Right forelimb (tissue), 1 donor: ENCODE data around the gene GEMIN7.

Experiments used
- DNase-seq: peaks from one replicate; pipeline ENCODE4 v3.0.0-alpha.2; 2018

The GEMIN7 gene, protein sequence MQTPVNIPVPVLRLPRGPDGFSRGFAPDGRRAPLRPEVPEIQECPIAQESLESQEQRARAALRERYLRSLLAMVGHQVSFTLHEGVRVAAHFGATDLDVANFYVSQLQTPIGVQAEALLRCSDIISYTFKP

GRCh38 chr19:45079063-45079910 is at the start of gene GEMIN7:
Gene GEMIN7, plus strand, starts transcription at chr19:45079260. Its CDS starts 10,855 bp downstream, at chr19:45090115.
- DNase-seq, result peak; percentile 88

GRCh38 chr19:45030825-45031224 is 48.2 kb upstream of the GEMIN7 start:
- no peak for DNase-seq

DNA sequence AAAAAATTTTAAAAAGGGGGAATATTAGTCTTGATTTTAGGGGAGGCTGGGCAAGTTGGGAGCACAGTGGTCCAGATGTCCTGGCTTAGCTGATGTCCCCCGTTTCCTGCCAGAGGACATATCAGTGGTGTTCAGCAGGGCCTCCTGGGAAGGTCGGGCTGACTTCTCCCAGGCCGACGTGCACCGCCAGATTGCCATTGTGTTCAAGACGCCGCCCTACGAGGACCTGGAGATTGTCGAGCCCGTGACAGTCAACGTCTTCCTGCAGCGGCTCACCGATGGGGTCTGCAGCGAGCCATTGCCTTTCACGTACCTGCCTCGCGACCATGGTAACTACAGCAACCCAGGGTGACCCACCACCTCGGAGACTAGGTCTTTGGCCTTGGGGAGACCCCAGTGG is 46.6 kb upstream of the GEMIN7 start:
- no peak for DNase-seq

DNA sequence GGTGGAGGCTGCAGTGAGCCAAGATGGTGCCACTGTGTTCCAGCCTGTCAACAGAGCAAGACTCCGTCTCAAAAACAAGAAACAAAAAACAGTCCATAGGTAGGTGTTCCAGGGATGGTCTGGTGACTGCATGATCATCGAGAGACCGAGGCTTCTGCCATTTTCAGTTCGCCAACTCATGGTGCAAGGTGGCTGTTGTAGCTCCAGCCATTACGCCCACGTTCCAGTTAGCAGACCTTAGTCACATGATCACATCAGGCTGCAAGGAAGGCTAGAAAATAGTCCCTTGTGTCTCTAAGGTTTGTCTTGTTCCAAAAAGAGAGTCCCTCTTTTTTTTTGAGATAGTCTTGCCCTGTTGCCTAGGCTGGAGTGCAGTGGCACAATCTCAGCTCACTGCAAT is 43.3 kb upstream of the GEMIN7 start:
- DNase-seq, result no peak

- DNase-seq, result no peak
These were observed 41.5 kb upstream of the GEMIN7 start for GRCh38 chr19:45037393-45038169.

DNA sequence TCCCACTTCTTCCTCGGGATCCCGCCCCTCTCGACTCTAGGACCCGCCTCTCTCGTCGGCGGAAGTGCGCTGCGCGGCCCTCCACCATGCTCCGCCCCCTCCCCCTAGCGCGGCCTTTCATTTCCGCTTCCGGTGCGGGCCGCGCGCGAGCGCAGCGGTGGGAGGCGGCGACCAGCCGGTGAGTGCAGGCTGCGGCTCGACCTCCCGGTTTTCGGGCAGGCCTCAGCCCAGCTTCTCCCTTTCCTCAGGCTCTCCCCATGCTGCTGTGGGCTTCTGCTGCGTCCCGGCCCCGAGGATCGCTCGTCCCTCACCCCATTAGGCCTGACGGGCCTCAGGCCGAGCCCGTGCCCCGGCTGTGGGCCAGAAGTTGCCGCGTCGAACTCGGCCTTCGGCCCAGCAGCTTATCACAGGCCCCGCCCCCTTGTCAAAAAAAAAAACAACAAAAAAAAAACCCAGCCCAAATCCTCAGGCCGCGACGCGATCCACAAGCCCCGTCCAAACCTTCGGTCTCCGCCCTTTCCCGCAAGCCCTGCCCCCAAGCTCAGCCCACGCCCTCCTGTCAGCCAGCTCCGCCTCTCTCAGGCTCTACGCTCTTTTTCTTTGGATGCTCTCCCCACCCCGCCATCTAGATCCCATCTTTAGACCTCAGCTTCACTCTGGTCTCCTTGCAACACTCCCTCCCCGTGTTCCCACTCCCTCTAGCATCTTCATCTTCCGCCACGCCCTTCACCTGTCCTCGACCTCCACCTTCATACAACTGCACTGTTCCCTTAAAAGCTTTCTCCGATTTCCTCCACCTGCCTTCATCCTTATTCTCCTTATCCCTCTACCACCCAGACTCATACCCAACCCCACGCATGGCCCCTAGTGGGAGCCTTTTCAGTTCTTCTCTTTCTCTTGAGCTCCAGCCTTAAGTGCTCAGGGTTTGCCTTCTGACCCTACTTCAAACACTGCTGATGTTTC is 39.8 kb upstream of the GEMIN7 start, which contains the start of gene CLASRP:
Gene CLASRP (plus strand): TSS at position 115 of the 963 bp plus-strand sequence. CDS start 1,168 bp downstream, outside the sequence.
- peak; percentile 94 for DNase-seq

- DNase-seq, result no peak
These were observed 38.8 kb upstream of the GEMIN7 start for GRCh38 chr19:45040059-45040771.

GRCh38 chr19:45041125-45041524 is 37.9 kb upstream of the GEMIN7 start:
- DNase-seq, result no peak

DNA sequence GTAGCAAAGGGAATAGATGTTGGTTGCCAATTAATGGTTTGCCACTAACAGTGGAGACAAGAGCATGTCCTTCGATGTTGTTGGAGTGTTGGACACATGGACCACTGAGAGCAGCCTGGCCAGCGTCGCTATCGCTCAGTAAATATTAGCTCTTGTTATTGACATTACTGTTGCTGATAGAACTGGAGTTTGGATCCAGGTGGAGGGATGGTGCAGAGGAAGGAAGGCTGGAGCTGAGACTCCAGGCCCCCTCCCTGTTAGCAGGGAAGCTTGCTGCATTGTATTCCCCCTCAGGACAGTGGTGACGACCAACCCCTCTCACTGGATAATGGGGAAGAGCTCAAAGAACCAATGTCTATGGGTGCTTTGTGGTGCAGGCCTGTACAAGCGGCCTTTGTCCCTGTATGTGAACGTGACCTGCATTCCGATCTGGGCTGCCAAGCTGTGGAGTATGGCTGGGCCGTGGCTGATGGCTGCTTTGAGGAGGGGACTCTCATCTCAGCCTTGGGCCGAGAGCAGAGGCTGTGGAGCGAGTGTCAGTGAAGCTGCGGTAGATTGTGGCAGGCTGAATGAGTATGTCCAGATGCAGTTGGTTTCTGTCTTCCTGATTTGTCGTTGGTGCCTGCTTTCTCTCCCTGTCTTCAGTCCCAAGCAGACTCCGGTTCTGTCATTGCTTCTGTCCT is 33.2 kb upstream of the GEMIN7 start:
- DNase-seq, result no peak

DNA sequence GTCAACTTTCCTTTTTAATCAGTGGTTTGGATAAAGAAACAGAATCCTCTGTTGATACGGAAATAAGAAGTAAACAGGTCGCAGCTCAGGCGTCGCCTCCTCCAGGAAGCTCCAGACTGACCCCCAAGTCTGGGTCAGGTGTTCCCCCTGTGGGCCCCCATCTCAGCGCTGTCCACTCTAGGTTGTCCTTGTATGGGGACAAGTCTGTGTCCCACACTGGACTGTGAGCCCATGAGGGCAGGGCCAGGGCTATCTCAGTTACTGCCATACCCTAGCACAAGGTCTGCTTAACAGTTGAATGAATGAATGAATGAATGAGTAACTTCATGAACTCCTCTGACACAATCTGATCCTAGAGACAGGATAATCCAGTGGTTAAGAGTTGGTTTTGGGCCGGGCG is 32.7 kb upstream of the GEMIN7 start:
- DNase-seq, result no peak

DNA sequence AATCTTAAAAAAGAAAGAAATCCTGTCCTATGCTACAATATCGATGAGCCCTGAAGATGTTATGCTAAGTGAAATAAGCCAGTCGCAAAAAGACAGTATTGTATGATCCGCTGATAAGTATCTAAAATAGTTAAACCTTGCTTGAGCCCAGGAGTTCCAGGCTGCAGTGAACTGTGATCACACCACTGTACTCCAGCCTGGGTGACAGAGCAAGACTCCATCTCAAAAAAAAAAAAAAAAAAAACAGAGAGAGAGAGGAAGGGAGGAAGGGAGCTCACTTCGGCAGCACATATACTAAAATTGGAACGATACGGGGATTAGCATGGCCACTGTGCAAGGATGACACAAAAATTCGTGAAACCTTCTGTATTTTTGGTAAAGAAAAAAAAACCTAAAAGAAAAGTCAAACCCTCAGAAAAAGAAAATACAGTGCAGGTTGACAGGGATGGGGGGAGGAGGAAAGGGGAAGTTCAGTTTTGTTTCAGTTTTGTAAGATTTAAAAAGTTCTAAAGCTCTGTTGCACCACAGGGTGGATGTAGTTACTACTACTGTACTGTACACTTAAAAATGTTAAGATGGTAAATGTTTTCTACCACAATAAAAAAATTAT is 31.8 kb upstream of the GEMIN7 start:
- DNase-seq, result no peak

GRCh38 chr19:45049073-45049736 is 29.9 kb upstream of the GEMIN7 start:
- no peak for DNase-seq

GRCh38 chr19:45050036-45050435 is 29.0 kb upstream of the GEMIN7 start:
- DNase-seq, result no peak

- no peak for DNase-seq
These were observed 27.0 kb upstream of the GEMIN7 start for GRCh38 chr19:45051929-45052579.

DNA sequence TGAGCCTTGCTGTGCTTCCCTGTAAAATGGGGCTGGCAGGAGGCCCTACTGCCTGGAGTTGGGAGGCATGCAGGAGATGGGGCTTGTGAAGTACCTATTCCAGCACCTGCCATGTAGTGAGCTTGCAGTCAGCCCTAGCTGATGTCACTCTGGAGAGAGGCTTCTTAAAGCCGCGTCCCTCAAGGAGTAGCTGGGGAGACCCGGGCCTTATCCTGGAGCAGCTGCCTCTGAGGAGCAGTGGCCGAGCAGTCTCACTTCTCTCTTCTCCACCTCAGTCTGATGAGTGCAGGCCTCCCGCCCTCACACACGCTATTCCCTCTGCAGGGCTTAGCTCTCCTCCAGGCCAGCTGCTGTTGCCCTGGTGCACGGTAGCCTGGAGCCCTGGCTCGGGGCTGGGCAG is 22.2 kb upstream of the GEMIN7 start:
- DNase-seq, result no peak

- DNase-seq, result no peak
These were observed 21.6 kb upstream of the GEMIN7 start for GRCh38 chr19:45057444-45057843.

DNA sequence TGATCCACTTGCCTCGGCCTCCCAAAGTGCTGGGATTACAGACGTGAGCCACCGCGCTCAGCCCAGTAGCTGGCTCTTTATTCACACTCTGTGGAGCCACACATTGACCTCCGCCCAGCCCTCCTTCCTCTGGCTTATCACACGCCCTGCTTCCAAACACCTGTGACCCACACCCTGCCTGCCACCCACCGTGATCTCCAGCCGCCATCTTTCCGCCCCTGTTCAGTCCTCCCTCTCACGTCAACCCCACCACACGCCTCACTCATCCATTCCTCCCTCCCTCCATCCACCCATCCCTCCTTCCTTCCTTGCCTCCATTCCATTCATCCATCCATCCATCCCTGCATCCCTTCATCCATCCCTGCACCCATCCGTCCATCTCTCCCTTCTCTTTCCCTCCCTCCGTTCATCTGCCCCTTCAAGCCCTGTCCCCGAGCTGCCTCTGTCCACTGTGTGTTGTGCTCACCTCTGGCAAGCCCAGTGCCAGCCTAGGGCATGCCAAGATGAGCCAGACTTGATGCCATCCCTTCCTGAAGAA is 20.4 kb upstream of the GEMIN7 start:
- DNase-seq, result no peak

GRCh38 chr19:45059258-45059965 is 19.6 kb upstream of the GEMIN7 start:
- peak; percentile 78 for DNase-seq

DNA sequence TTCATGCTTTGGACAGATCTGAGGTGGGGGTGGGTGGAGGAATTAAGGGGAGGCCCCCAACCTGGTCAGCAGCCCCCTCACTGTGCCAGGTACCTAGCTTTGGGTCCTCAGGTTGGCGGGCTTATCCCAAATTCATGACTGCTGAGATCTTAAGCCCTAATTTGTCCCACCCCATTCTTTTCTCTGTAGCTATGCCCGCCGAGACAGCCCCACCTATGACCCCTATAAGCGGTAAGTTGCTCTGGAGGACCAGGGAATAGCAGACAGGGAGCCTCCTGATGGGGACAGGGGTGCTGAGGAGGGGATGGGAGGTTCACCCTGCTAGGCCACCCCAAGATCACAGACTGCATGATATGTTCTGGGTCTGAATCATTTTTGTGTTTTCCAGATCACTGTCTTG is 17.1 kb upstream of the GEMIN7 start:
- no peak for DNase-seq
